ENCODE results near the gene EIF6. TPM values are rescaled to one million over a fixed set of nuclear protein-coding genes. Genes with fewer than 3 reads are reported as not detected.

Gene EIF6
- total RNA-seq, 1 experiment from 2014 or later = 255 TPM

DNA sequence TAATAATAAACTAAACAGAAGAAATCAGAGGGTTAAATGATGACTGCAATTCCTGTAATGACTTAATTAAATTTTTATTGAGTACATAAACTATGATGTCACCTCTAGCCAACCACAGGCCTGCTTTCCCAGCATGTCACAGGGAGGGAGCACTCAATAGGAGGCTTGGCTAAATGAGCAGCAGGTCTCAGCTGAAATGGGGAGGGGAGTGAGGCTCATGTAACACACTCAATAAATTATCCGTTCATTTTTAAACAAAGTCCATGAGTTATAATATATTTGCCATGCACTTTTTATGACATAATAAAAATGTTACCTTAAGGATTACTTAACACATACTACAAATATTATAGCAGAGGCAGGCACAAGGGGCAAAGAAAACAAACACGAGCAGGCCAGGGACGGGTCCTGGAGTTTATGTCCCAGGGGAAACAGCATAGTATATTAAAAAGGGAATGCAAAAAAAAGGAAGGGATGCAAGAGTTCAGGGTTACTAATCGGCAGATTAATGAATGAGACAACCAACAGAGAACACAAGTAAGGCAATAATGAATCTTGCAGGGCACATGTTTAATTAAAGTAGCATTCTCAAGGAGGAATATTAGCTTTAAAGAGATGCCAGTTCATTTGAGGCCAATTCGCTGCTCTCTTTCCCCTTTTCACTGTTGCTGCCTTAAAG, 34.8 kb upstream of the EIF6 start:
- TF ChIP-seq EZH2 (IDR thresholded peaks at IDR 0.05; ENCODE audit: low read depth) = no peak
- TF ChIP-seq, protein P1, sequence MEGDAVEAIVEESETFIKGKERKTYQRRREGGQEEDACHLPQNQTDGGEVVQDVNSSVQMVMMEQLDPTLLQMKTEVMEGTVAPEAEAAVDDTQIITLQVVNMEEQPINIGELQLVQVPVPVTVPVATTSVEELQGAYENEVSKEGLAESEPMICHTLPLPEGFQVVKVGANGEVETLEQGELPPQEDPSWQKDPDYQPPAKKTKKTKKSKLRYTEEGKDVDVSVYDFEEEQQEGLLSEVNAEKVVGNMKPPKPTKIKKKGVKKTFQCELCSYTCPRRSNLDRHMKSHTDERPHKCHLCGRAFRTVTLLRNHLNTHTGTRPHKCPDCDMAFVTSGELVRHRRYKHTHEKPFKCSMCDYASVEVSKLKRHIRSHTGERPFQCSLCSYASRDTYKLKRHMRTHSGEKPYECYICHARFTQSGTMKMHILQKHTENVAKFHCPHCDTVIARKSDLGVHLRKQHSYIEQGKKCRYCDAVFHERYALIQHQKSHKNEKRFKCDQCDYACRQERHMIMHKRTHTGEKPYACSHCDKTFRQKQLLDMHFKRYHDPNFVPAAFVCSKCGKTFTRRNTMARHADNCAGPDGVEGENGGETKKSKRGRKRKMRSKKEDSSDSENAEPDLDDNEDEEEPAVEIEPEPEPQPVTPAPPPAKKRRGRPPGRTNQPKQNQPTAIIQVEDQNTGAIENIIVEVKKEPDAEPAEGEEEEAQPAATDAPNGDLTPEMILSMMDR (conservative IDR thresholded peaks at IDR 0.05) = no peak
- Histone ChIP-seq H2AFZ (no peak overlapping the region), H3K4me2 (peak overlapping the region; percentile 57), H3K36me3 (ENCODE audit: low read depth) (no peaks in the 10 kb centered on the region), H3F3A (ENCODE audit: insufficient read depth, low read depth) (peaks cover 38% of the 10 kb centered on the region), H3K9me2 (ENCODE audit: insufficient read depth) (no peaks in the 10 kb centered on the region), H3K79me2 (ENCODE audit: low read depth) (no peaks in the 10 kb centered on the region), H3K27ac (peak overlapping the region; percentile 74), H3K4me1 (replicated peaks; ENCODE audit: insufficient read depth) (peaks cover 58% of the 10 kb centered on the region), H3K27me3 (ENCODE audit: insufficient read depth, low read depth) (no peaks in the 10 kb centered on the region), H4K20me1 (ENCODE audit: insufficient read depth) (no peaks in the 10 kb centered on the region), H3K4me3 (no peak overlapping the region), H3K9me3 (ENCODE audit: insufficient read depth, low read depth) (no peaks in the 10 kb centered on the region)
- ChIA-PET CTCF (interaction anchor here (0.6 to 2.4 kb wide), 2 partner anchors 13 to 148 kb away, joined by 5 to 19 read pairs; no protein-coding TSS in a partner anchor), POLR2A (ENCODE audit: unreplicated experiment) (no interaction called here)
- BruUV-seq (replicated peaks) = no TSS peak
- intact Hi-C loops (cut with micrococcal nuclease; ENCODE audit: unreplicated experiment) = no loop called here
- no peak for DNase-seq

DNA sequence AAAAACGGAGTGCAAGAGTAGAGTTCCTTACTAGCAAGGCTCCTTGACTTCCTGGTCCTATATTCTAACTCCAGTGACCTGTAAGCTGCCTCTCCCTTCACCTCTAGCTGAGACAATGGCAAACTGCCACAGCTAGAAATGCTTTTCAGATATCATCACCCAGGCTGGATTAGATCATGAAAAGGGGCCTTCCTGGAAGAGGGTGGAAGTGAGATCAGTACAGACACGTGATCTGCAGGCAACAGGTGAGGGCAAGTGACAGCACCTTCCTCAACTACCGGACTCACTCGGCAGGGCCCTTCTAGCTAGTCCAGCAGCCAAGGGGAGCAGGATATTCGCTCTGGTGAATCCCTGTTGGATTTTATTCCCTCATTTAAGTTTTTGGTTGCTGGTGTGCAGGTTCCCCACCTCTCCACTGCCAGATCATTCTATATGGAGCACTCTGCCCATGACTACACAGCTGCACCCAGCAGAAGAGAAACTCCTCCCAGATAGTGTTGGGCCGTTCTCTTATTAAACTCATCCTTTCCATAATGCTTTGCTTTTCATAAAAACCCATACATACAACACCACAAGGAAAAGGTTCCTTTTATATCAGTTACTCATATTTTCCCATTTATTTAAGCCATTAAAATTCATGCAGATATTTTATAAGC, 34.1 kb upstream of the EIF6 start:
- TF ChIP-seq, protein P1 (conservative IDR thresholded peaks at IDR 0.05) = no peak
- TF ChIP-seq EZH2 (IDR thresholded peaks at IDR 0.05; ENCODE audit: low read depth) = no peak
- Histone ChIP-seq H3K9me3 (ENCODE audit: insufficient read depth, low read depth) (no peaks in the 10 kb centered on the region), H3K79me2 (ENCODE audit: low read depth) (no peaks in the 10 kb centered on the region), H3K27me3 (ENCODE audit: insufficient read depth, low read depth) (no peaks in the 10 kb centered on the region), H3K4me2 (peak overlapping the region; percentile 57), H3K4me3 (no peak overlapping the region), H3K9me2 (ENCODE audit: insufficient read depth) (no peaks in the 10 kb centered on the region), H2AFZ (no peak overlapping the region), H4K20me1 (ENCODE audit: insufficient read depth) (no peaks in the 10 kb centered on the region), H3K4me1 (replicated peaks; ENCODE audit: insufficient read depth) (peaks cover 61% of the 10 kb centered on the region), H3K27ac (peak overlapping the region; percentile 74), H3K36me3 (ENCODE audit: low read depth) (no peaks in the 10 kb centered on the region), H3F3A (ENCODE audit: insufficient read depth, low read depth) (peaks cover 38% of the 10 kb centered on the region)
- CTCF ChIA-PET = interaction anchor here (0.6 to 2.4 kb wide), 4 partner anchors 11 to 149 kb away, joined by 3 to 19 read pairs (median 4); no protein-coding TSS in a partner anchor
- intact Hi-C loops (cut with micrococcal nuclease; ENCODE audit: unreplicated experiment) = loop anchor here (1.0 kb wide), 1 partner anchor 13 kb away; no protein-coding TSS in a partner anchor
- peak; percentile 89 to 99 for DNase-seq
- TSS peak; percentile 95 for BruUV-seq (replicated peaks)
- POLR2A ChIA-PET (ENCODE audit: unreplicated experiment) = interaction anchor here (0.5 to 1.0 kb wide), 8 partner anchors 11 to 335 kb away, joined by 3 to 8 read pairs (median 4); no protein-coding TSS in a partner anchor

DNA sequence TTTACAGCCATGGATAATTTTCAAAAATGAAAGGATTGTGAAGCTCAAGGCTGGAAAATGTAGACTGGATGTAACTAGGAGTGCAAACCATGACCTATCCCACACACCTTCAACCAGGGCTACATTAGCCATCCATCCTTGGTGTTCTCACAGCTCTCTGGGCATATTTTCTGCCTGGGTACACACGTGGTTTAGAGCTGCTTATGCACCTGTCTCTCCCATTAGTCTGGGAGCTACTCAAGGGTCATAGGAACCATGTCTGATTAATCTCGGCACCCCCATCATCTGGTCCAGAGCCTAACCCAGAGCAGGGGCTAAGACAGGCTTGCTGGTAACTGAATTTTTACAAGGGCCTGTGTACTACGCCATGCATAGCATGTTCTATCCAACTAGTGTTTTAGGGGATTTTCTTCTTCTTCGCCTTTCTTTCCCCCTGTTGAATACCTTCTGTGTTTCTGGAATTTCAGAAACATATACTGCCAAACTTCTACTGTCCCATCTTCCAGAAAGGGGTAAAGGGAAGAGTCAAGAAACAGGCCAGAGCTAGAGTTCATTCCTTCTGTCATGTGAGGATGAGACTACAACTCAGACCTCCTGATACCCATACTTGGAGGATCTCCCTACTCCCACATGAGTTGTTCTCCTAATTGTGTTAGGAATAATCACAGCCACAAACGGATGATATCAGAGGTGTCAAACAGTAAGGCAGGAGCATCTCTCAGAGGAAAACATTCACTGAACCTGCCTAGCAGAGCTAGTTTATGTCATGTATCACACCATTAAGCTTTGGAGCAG, 33.0 kb upstream of the EIF6 start:
- DNase-seq = no peak
- Histone ChIP-seq H2AFZ (no peak overlapping the region), H3K4me3 (no peak overlapping the region), H4K20me1 (ENCODE audit: insufficient read depth) (no peaks in the 10 kb centered on the region), H3K4me1 (replicated peaks; ENCODE audit: insufficient read depth) (peaks cover 71% of the 10 kb centered on the region), H3K79me2 (ENCODE audit: low read depth) (no peaks in the 10 kb centered on the region), H3K36me3 (ENCODE audit: low read depth) (no peaks in the 10 kb centered on the region), H3K9me3 (ENCODE audit: insufficient read depth, low read depth) (no peaks in the 10 kb centered on the region), H3K27me3 (ENCODE audit: insufficient read depth, low read depth) (no peaks in the 10 kb centered on the region), H3K27ac (peak overlapping the region; percentile 74), H3K4me2 (peak overlapping the region; percentile 48), H3K9me2 (ENCODE audit: insufficient read depth) (no peaks in the 10 kb centered on the region), H3F3A (ENCODE audit: insufficient read depth, low read depth) (peaks cover 47% of the 10 kb centered on the region)
- ChIA-PET POLR2A (ENCODE audit: unreplicated experiment) (interaction anchor here (0.5 to 1.0 kb wide), 8 partner anchors 10 to 420 kb away, joined by 3 to 8 read pairs (median 3); no protein-coding TSS in a partner anchor), CTCF (interaction anchor here (0.6 to 2.4 kb wide), 4 partner anchors 10 to 96 kb away, joined by 3 to 19 read pairs (median 4); no protein-coding TSS in a partner anchor)
- TF ChIP-seq, protein P1 (conservative IDR thresholded peaks at IDR 0.05) = no peak
- TF ChIP-seq EZH2 (IDR thresholded peaks at IDR 0.05; ENCODE audit: low read depth) = no peak
- intact Hi-C loops (cut with micrococcal nuclease; ENCODE audit: unreplicated experiment) = loop anchor here (1.0 kb wide), 1 partner anchor 12 kb away; no protein-coding TSS in a partner anchor
- BruUV-seq (replicated peaks) = no TSS peak

All from PC-9 (cell line).